H9 (cell line): ENCODE data around the gene KCNIP4. TPM values are rescaled to one million over a fixed set of nuclear protein-coding genes. Genes with fewer than 3 reads are reported as not detected.

Source experiments
- DNase-seq: peaks from one replicate; pipeline ENCODE4 v3.0.0-alpha.2; 2017
- H2AFZ ChIP-seq: one replicate; pipeline ENCODE4 v1.6.1; 2013; ENCODE audit warnings: mild to moderate bottlenecking, low read length, control low read depth, moderate library complexity
- H2AK5ac ChIP-seq: 2 replicates; pipeline ENCODE4 v1.6.1; 2013; ENCODE audit warnings: low read length, control low read depth, mixed read lengths; ENCODE audit not compliant: insufficient read length
- H2BK120ac ChIP-seq: one replicate; pipeline ENCODE4 v1.6.1; 2013; ENCODE audit warnings: low read depth, mild to moderate bottlenecking, low read length, control low read depth, inconsistent platforms; ENCODE audit not compliant: poor library complexity, severe bottlenecking
- H2BK12ac ChIP-seq: 2 replicates; pipeline ENCODE4 v1.6.1; 2013; ENCODE audit warnings: low read length, control low read depth, mixed read lengths, low read depth; ENCODE audit not compliant: insufficient read length
- H2BK15ac ChIP-seq: 2 replicates; pipeline ENCODE4 v1.6.1; 2013; ENCODE audit warnings: low read depth, low read length, control low read depth
- H2BK20ac ChIP-seq: one replicate; pipeline ENCODE4 v1.6.1; 2013; ENCODE audit warnings: low read depth, mild to moderate bottlenecking, low read length, control low read depth, inconsistent platforms; ENCODE audit not compliant: poor library complexity, severe bottlenecking
- H2BK5ac ChIP-seq: 2 replicates; pipeline ENCODE4 v1.6.1; 2013; ENCODE audit warnings: low read length, control low read depth, mixed read lengths; ENCODE audit not compliant: insufficient read length
- H3K14ac ChIP-seq: 2 replicates; pipeline ENCODE4 v1.6.1; 2013; ENCODE audit warnings: low read length, control low read depth; ENCODE audit not compliant: insufficient read depth
- H3K18ac ChIP-seq: 2 replicates; pipeline ENCODE4 v1.6.1; 2013; ENCODE audit warnings: low read depth, mild to moderate bottlenecking, mixed read lengths, low read length, control low read depth; ENCODE audit not compliant: insufficient read length
- H3K23ac ChIP-seq: 2 replicates; pipeline ENCODE4 v1.6.1; 2013; ENCODE audit warnings: low read length, control low read depth, mixed read lengths, low read depth; ENCODE audit not compliant: insufficient read length
- H3K23me2 ChIP-seq: 2 replicates; pipeline ENCODE4 v1.6.1; 2013; ENCODE audit warnings: low read depth, mild to moderate bottlenecking, mixed read lengths, low read length, control low read depth; ENCODE audit not compliant: insufficient read length, poor library complexity, severe bottlenecking
- H3K27ac ChIP-seq: 2 replicates; pipeline ENCODE4 v1.5.1; 2013; ENCODE audit warnings: low read length, control low read depth, mixed read lengths, low read depth; ENCODE audit not compliant: insufficient read length
- H3K27me3 ChIP-seq: 2 replicates; pipeline ENCODE4 v1.6.1; 2013; ENCODE audit warnings: low read length, control low read depth, inconsistent platforms; ENCODE audit not compliant: insufficient read depth
- H3K4ac ChIP-seq: 2 replicates; pipeline ENCODE4 v1.6.1; 2013; ENCODE audit warnings: low read depth, mild to moderate bottlenecking, control low read depth, inconsistent platforms, low read length, moderate library complexity
- H3K4me1 ChIP-seq: 2 replicates; pipeline ENCODE4 v1.6.1; 2013; ENCODE audit warnings: low read length, control low read depth, inconsistent platforms; ENCODE audit not compliant: insufficient read depth
- H3K4me2 ChIP-seq: 2 replicates; pipeline ENCODE4 v1.6.1; 2013; ENCODE audit warnings: low read length, control low read depth, mixed read lengths; ENCODE audit not compliant: insufficient read length, insufficient read depth
- H3K56ac ChIP-seq: 2 replicates; pipeline ENCODE4 v1.6.1; 2013; ENCODE audit warnings: low read depth, mild to moderate bottlenecking, mixed read lengths, low read length, control low read depth; ENCODE audit not compliant: insufficient read length
- H3K79me1 ChIP-seq: 2 replicates; pipeline ENCODE4 v1.6.1; 2013; ENCODE audit warnings: low read depth, mild to moderate bottlenecking, moderate library complexity, low read length, control low read depth, inconsistent platforms; ENCODE audit not compliant: insufficient read depth, poor library complexity, severe bottlenecking
- H3K79me2 ChIP-seq: 2 replicates; pipeline ENCODE4 v1.6.1; 2013; ENCODE audit warnings: low read length, control low read depth, inconsistent platforms; ENCODE audit not compliant: insufficient read depth
- H3K9ac ChIP-seq: 2 replicates; pipeline ENCODE4 v1.6.1; 2013; ENCODE audit warnings: low read length, control low read depth, mixed read lengths; ENCODE audit not compliant: insufficient read length; ENCODE audit errors: extremely low read depth
- H3K9me3 ChIP-seq: one replicate; pipeline ENCODE4 v1.6.1; 2013; ENCODE audit warnings: low read depth, low read length, inconsistent platforms; ENCODE audit not compliant: control insufficient read depth
- H3T11ph ChIP-seq: one replicate; pipeline ENCODE4 v1.6.1; 2013; ENCODE audit warnings: mild to moderate bottlenecking, low read length, control low read depth, inconsistent platforms
- H4K20me1 ChIP-seq: one replicate; pipeline ENCODE4 v1.6.1; 2013; ENCODE audit not compliant: control insufficient read depth, insufficient read length, insufficient read depth
- H4K5ac ChIP-seq: 2 replicates; pipeline ENCODE4 v1.6.1; 2013; ENCODE audit warnings: low read depth, mild to moderate bottlenecking, mixed read lengths, low read length, control low read depth; ENCODE audit not compliant: insufficient read length
- H4K8ac ChIP-seq: replicated peaks from 2 replicates; pipeline ENCODE4 v1.6.1; 2013; ENCODE audit warnings: low read length, control low read depth, mixed read lengths, low read depth; ENCODE audit not compliant: insufficient read length
- H4K91ac ChIP-seq: 2 replicates; pipeline ENCODE4 v1.6.1; 2013; ENCODE audit warnings: low read depth, mild to moderate bottlenecking, moderate library complexity, mixed read lengths, low read length, control low read depth; ENCODE audit not compliant: insufficient read length
- H3K27ac Mint-ChIP-seq, 3 experiments: 2 replicates in 2 of 3; 3 replicates in 1 of 3; pipeline ENCODE4 v1.8.0; 2020 to 2021; ENCODE audit warnings: mixed read lengths in 3 of 3, mild to moderate bottlenecking in 1 of 3, moderate library complexity in 1 of 3
- H3K27me3 Mint-ChIP-seq: 2 replicates; pipeline ENCODE4 v1.8.0; 2021; ENCODE audit warnings: low read depth, mild to moderate bottlenecking, moderate library complexity, mixed read lengths
- H3K36me3 Mint-ChIP-seq, 3 experiments: 2 replicates in 2 of 3; 3 replicates in 1 of 3; pipeline ENCODE4 v1.8.0; 2020 to 2021; ENCODE audit warnings: low read depth in 3 of 3, mixed read lengths in 3 of 3; ENCODE audit not compliant: insufficient read depth in 1 of 3
- H3K4me1 Mint-ChIP-seq, 2 experiments: 2 replicates each; pipeline ENCODE4 v1.8.0; 2020; ENCODE audit warnings: mixed read lengths in 2 of 2
- H3K4me3 Mint-ChIP-seq, 2 experiments: 2 replicates in 1 of 2; 3 replicates in 1 of 2; pipeline ENCODE4 v1.8.0; 2020 to 2021; ENCODE audit warnings: mild to moderate bottlenecking in 2 of 2, mixed read lengths in 2 of 2, moderate library complexity in 1 of 2
- H3K9me3 Mint-ChIP-seq, 2 experiments: 2 replicates in 1 of 2; 3 replicates in 1 of 2; pipeline ENCODE4 v1.8.0; 2020; ENCODE audit warnings: mild to moderate bottlenecking in 2 of 2, mixed read lengths in 2 of 2, moderate library complexity in 1 of 2
- WGBS: extraction: QIAGEN DNeasy Blood & Tissue Kit; methylation state at CpG from one replicate; pipeline ENCODE4 v1.1.7; 2013; ENCODE audit warnings: missing lambda C conversion rate, low lambda C conversion rate, mixed read lengths; ENCODE audit not compliant: insufficient read length; ENCODE audit errors: extremely low coverage; 5-methylcytosine and 5-hydroxymethylcytosine counted together
- total RNA-seq: library from RNA; stranded (reverse); gene quantifications from 2 replicates; pipeline ENCODE4 v1.2.1, GENCODE V29; 2021
- TF ChIP-seq, protein P1 (sequence below): fragments of 200-600 bp; sonication (generic); conservative IDR thresholded peaks from 3 replicates; pipeline ENCODE4 v1.8.0; 2021; ENCODE audit warnings: antibody characterized with exemption, mild to moderate bottlenecking

Gene KCNIP4
- total RNA-seq, 1 experiment from 2014 or later = not detected

GRCh38 chr4:20754036-20754435 lies 1194.5 kb downstream of the KCNIP4 start:
- no peak overlapping the region for H3K9ac ChIP-seq
- H3K14ac ChIP-seq = no peak overlapping the region
- no peak overlapping the region for H2AFZ ChIP-seq
- H3K23ac ChIP-seq = no peak overlapping the region
- WGBS = no CpG with 5 or more reads among the region's 1 CpG
- no peak overlapping the region for H2BK15ac ChIP-seq
- peaks cover 0 to 6% (median 2%) of the 10 kb centered on the region in 3 experiments; a peak in 2 of 7 replicates for H3K36me3 Mint-ChIP-seq
- no peaks in the 10 kb centered on the region for H3K4me1 ChIP-seq
- H3K9me3 ChIP-seq = no peaks in the 10 kb centered on the region
- TF ChIP-seq, protein P1, sequence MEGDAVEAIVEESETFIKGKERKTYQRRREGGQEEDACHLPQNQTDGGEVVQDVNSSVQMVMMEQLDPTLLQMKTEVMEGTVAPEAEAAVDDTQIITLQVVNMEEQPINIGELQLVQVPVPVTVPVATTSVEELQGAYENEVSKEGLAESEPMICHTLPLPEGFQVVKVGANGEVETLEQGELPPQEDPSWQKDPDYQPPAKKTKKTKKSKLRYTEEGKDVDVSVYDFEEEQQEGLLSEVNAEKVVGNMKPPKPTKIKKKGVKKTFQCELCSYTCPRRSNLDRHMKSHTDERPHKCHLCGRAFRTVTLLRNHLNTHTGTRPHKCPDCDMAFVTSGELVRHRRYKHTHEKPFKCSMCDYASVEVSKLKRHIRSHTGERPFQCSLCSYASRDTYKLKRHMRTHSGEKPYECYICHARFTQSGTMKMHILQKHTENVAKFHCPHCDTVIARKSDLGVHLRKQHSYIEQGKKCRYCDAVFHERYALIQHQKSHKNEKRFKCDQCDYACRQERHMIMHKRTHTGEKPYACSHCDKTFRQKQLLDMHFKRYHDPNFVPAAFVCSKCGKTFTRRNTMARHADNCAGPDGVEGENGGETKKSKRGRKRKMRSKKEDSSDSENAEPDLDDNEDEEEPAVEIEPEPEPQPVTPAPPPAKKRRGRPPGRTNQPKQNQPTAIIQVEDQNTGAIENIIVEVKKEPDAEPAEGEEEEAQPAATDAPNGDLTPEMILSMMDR = no peak
- no peaks in the 10 kb centered on the region for H3K4me1 Mint-ChIP-seq
- H3K27me3 Mint-ChIP-seq = no peaks in the 10 kb centered on the region
- no peaks in the 10 kb centered on the region for H3K23me2 ChIP-seq
- H2BK20ac ChIP-seq = no peak overlapping the region
- H3K9me3 Mint-ChIP-seq = no peaks in the 10 kb centered on the region
- H3K79me1 ChIP-seq = no peaks in the 10 kb centered on the region
- H4K5ac ChIP-seq = no peak overlapping the region
- no peak overlapping the region for H3K27ac Mint-ChIP-seq
- H2BK120ac ChIP-seq = no peak overlapping the region
- H3K4me3 Mint-ChIP-seq = no peak overlapping the region
- no peaks in the 10 kb centered on the region for H4K20me1 ChIP-seq
- no peak overlapping the region for H4K8ac ChIP-seq
- no peak overlapping the region for H3K56ac ChIP-seq
- no peak overlapping the region for H3K18ac ChIP-seq
- H3K79me2 ChIP-seq = no peaks in the 10 kb centered on the region
- no peak overlapping the region for H4K91ac ChIP-seq
- no peak overlapping the region for H3K4ac ChIP-seq
- H3K4me2 ChIP-seq = no peak overlapping the region
- no peak overlapping the region for H2AK5ac ChIP-seq
- H2BK12ac ChIP-seq = no peak overlapping the region
- H3K27me3 ChIP-seq = no peaks in the 10 kb centered on the region
- H3K27ac ChIP-seq = no peak overlapping the region
- H2BK5ac ChIP-seq = no peak overlapping the region
- H3T11ph ChIP-seq = no peak overlapping the region
- no peak for DNase-seq
